Measurements from ENCODE around the gene TMC1. TPM values are rescaled to one million over a fixed set of nuclear protein-coding genes. Genes with fewer than 3 reads are reported as not detected.

TMC1 gene
- total and polyA plus RNA-seq, 2 of the 8 experiments (the other 6 are each of a cell fraction or from before 2014, with no cell fraction given): 0.95 to 0.98 TPM

DNA sequence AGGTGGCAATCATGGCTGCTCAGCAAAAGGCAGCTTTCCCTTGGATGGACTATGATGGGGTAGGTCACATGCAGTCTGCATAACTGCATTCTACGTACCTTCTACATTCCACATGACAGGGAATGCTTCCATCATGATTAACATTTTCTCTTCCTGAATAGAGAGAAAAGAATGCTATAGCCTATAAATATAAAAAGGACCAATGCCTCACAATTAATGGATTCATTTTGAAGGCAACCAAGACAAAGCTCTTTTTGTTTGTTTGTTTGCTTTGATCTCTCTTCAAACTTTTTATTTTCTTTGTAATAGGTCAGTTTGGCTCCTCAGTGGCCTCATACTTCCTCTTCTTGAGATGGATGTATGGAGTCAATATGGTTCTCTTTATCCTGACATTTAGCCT is 230.1 kb downstream of the TMC1 start:
- Histone ChIP-seq H3K4me1 (replicated peaks in 1 of 4; ENCODE audit: control insufficient read depth in 3 of 4, insufficient read depth in 4 of 4, low read length in 3 of 4) (no peaks in the 10 kb centered on the region; a peak in 2 of 7 replicates), H2AK5ac (ENCODE audit: low read depth, low read length) (no peak overlapping the region), H2BK15ac (ENCODE audit: low read length) (no peak overlapping the region), H3K23me2 (ENCODE audit: low read depth, low read length) (no peaks in the 10 kb centered on the region), H3K4me2 (ENCODE audit: insufficient read depth in 1 of 2, low read depth in 2 of 2, low read length in 2 of 2) (no peak overlapping the region), H3K79me1 (ENCODE audit: low read depth, low read length) (no peaks in the 10 kb centered on the region), H2AFZ (ENCODE audit: low read length) (no peak overlapping the region), H2BK20ac (ENCODE audit: low read length) (no peak overlapping the region), H3K4me3 (ENCODE audit: extremely low read depth in 1 of 4, insufficient read depth in 2 of 4, low read depth in 3 of 4, low read length in 4 of 4) (no peak overlapping the region), H3K56ac (replicated peaks; ENCODE audit: insufficient read length, low read depth, low read length) (no peak overlapping the region), H3K23ac (ENCODE audit: insufficient read length) (no peak overlapping the region), H2BK5ac (ENCODE audit: low read depth, low read length) (no peak overlapping the region), H4K8ac (ENCODE audit: extremely low read depth, insufficient read depth, low read length) (no peak overlapping the region), H3K9me3 (ENCODE audit: insufficient read depth in 2 of 2, low read depth in 1 of 2, low read length in 1 of 2) (no peaks in the 10 kb centered on the region), H4K91ac (replicated peaks; ENCODE audit: insufficient read length, low read length) (no peak overlapping the region), H3K14ac (ENCODE audit: insufficient read length) (no peak overlapping the region), H2BK12ac (ENCODE audit: low read depth, low read length) (no peak overlapping the region), H3K79me2 (ENCODE audit: control insufficient read depth in 1 of 2, insufficient read depth in 2 of 2, low read length in 2 of 2) (no peaks in the 10 kb centered on the region), H4K5ac (ENCODE audit: insufficient read length, low read depth, low read length) (no peak overlapping the region), H2BK120ac (replicated peaks; ENCODE audit: low read depth, low read length) (no peak overlapping the region), H3K36me3 (ENCODE audit: control insufficient read depth in 2 of 4, insufficient read depth in 4 of 4, low read length in 3 of 4) (no peaks in the 10 kb centered on the region), H3K9ac (replicated peaks in 1 of 4; ENCODE audit: extremely low read depth in 1 of 4, low read depth in 3 of 4, low read length in 3 of 4) (no peak overlapping the region), H4K20me1 (replicated peaks in 1 of 2; ENCODE audit: control insufficient read depth in 1 of 2, insufficient read depth in 2 of 2, low read length in 2 of 2) (no peaks in the 10 kb centered on the region), H3K4ac (replicated peaks; ENCODE audit: insufficient read length, low read depth, low read length) (no peak overlapping the region), H3K27me3 (replicated peaks in 1 of 4; ENCODE audit: control insufficient read depth in 3 of 4, extremely low read depth in 1 of 4, insufficient read depth in 3 of 4, low read length in 3 of 4) (no peaks in the 10 kb centered on the region), H3K18ac (ENCODE audit: extremely low read depth, low read length) (no peak overlapping the region), H3K27ac (ENCODE audit: low read depth, low read length) (no peak overlapping the region)
- ChIA-PET CTCF (ENCODE audit: partially characterized antibody) (interaction anchor here (0.7 to 2.2 kb wide), 6 partner anchors 24 to 460 kb away, joined by 3 to 10 read pairs (median 3); no protein-coding TSS in a partner anchor), POLR2A (ENCODE audit: partially characterized antibody) (interaction anchor here (0.8 kb wide), 1 partner anchor 11 kb away, joined by 3 read pairs; no protein-coding TSS in a partner anchor)
- no peak for FAIRE-seq
- DNase-seq (ENCODE audit: low read depth in 1 of 2, low spot score in 2 of 2): no peak
- 80% methylated on average over 1 of the region's 1 CpG; no CpG with 5 or more reads in 1 of the 2 experiments for WGBS, 2 experiments (ENCODE audit: extremely low coverage in 1 of 2, insufficient coverage in 1 of 2, insufficient read length in 1 of 2, insufficient replicate concordance in 2 of 2, low coverage in 1 of 2, low lambda C conversion rate in 2 of 2, missing lambda C conversion rate in 1 of 2)
- TF ChIP-seq SP4 (IDR thresholded peaks at IDR 0.05; ENCODE audit: low read length) (no peak), JUN (IDR thresholded peaks at IDR 0.05; ENCODE audit: low read depth, low read length) (no peak), RXRA (IDR thresholded peaks at IDR 0.05; ENCODE audit: insufficient read depth, low read depth, low read length) (no peak), GTF2F1 (IDR thresholded peaks at IDR 0.05; ENCODE audit: borderline replicate concordance, low read depth, low read length) (no peak), SIN3A (conservative IDR thresholded peaks at IDR 0.05 in 1 of 2, IDR thresholded peaks at IDR 0.05 in 1 of 2; ENCODE audit: low read depth in 1 of 2, low read length in 2 of 2) (no peak), NANOG (IDR thresholded peaks at IDR 0.05; ENCODE audit: insufficient read depth, low read depth, low read length, poor library complexity, severe bottlenecking) (no peak), SP2 (IDR thresholded peaks at IDR 0.05; ENCODE audit: low read length) (no peak), EGR1 (IDR thresholded peaks at IDR 0.05; ENCODE audit: borderline replicate concordance, low read depth, low read length) (no peak), RNF2 (IDR thresholded peaks at IDR 0.05; ENCODE audit: borderline replicate concordance, low read depth, low read length, missing control alignments, poor library complexity, severe bottlenecking) (no peak), CBX8 (IDR thresholded peaks at IDR 0.05; ENCODE audit: borderline replicate concordance, low read depth, low read length) (no peak), CHD2 (IDR thresholded peaks at IDR 0.05; ENCODE audit: low read length) (no peak), HDAC6 (IDR thresholded peaks at IDR 0.05; ENCODE audit: low read depth, low read length) (no peak)
- TF ChIP-seq, protein P1, sequence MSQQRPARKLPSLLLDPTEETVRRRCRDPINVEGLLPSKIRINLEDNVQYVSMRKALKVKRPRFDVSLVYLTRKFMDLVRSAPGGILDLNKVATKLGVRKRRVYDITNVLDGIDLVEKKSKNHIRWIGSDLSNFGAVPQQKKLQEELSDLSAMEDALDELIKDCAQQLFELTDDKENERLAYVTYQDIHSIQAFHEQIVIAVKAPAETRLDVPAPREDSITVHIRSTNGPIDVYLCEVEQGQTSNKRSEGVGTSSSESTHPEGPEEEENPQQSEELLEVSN (IDR thresholded peaks at IDR 0.05): no peak

Data from H1 (cell line).